ENCODE measurements around the gene IQCH.

Gene IQCH

DNA sequence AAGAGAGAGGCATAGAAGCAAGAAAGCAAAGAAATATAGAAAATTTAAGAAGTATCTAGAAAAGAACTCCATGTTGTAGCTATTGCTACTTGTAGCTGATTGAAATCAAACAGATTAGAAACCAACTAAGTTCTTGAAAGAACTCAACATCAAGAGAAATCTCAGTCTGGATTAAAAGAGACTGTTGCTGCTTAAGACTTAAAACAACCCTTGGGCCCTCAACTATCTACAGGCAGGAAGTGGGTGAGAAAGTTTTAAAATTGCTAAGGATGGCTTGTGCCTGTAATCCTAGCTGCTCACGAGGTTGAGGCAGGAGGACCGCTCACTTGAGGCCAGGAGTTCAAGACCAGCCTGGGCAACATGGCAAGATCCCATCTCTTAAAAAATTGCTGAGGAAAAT is 227.1 kb downstream of the IQCH start:
- DNase-seq (ENCODE audit: low read depth in 2 of 3, low spot score in 2 of 3) = no peak

DNA sequence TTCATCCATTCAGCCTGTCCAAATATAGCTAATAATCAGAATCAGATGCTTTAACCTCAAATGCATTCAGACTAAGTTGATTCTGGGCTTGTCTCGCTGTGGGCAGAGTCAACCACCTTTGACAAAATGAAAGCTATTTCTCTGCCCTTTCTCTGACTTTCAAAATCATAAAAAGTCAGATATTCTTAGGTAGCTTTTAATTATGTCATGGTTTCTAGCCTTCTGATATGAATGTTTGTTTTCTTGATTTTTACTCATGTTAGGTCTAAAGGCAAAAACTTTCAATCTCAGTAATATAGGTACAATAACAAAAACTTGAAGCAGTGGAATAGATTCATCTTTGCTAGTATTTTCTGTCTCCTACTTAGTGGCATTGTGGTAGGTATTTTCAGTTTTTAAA is 241.0 kb downstream of the IQCH start:
- no peak for DNase-seq (ENCODE audit: low read depth in 2 of 3, low spot score in 2 of 3)

DNA sequence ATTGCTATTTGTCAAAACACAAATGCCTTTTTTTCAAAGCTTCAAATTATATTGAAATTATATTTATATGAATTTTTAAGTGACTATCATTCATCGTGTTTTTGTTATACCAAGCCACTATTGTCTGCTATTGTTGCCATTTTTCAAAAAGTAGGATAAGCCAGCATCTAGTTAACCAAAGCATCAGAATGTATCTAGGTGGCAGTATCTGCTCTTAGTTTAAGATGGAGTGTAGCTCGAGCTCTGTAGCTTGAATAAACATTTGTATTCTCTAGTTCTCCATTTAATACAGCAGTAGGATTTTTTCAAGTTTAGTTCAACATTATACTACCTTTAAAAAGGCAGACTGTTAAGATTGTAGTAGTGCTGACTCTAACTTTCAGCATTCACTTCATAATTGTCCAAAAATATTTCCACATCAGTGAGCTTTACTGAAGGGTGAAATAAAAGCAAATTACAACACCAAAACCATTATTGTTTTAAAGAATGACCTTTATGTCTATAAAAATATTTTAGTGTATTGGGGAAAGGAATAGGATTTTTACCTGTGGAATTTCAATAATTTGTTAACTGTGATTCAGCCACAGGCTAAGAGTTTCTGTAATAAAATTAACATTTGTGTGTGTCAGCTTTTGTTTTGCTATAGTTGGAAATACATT is 246.7 kb downstream of the IQCH start:
- DNase-seq (ENCODE audit: low read depth in 2 of 3, low spot score in 2 of 3) = no peak

DNA sequence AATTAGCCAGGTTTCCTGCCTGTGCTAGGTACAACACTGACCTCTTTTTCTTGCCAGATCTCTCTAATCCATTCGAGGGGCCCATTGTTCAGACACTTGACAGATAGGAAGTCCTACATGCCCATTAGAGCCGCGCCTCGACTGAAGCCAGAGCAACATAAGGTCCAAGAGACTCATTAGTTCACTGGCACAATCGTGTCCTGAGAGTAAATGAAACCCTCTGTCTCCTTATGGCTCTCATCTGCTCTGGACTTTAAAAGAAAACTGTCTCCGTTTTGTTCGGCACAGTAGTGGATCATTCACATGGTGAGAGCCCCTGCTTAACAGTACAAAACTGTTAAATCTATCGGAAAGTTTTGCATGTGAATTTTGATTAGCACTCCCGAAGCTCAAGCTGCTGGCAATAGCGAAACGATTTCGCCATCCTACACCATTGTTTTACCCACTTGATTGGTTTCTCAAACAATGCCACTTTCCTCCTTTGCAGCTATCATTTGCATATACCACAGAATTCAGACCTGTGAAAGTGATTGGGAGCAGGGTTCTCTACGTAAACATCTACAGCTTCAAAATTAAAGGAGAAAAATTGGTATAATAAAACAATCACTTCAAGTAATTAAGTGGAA is 247.4 kb downstream of the IQCH start:
- no peak for DNase-seq (ENCODE audit: low read depth in 2 of 3, low spot score in 2 of 3)

DNA sequence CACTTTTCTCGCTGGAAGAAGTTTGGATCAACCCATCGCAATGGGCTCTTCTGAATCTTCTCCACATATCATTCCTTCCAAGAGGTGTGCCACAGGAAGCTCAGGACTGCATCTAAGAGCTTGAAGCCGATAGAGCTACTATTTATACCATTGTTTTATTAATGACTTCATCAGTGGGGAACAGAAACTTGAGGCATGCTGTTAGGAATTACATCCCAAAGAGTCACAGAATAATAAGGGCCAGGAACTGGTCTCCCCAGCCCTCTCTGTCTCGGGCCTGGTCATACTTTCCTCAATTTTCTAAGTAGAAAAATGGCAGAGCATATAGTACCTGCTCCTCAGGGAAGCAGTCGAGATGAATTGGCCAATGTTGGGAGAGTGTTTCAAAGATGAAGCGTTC is 249.5 kb downstream of the IQCH start:
- DNase-seq (ENCODE audit: low read depth in 2 of 3, low spot score in 2 of 3) = no peak

DNA sequence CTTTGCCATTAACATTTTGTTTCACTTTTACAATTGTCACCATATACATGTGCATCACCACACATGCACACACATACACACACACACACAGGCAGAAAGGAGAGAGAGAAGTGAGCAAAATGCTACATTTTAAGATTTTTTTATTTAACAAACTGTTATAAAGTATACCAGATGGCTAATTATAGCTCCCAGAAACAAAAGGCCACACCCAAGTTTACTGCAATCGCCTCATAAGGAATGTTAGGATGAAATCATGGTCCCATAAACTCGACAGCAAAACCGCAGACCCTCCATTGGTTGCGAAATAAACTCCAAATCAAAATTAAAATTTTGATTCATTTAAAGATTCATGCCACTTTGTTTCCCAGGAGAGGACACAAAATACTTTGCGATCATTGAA is 250.2 kb downstream of the IQCH start:
- no peak for DNase-seq (ENCODE audit: low read depth in 2 of 3, low spot score in 2 of 3)

DNA sequence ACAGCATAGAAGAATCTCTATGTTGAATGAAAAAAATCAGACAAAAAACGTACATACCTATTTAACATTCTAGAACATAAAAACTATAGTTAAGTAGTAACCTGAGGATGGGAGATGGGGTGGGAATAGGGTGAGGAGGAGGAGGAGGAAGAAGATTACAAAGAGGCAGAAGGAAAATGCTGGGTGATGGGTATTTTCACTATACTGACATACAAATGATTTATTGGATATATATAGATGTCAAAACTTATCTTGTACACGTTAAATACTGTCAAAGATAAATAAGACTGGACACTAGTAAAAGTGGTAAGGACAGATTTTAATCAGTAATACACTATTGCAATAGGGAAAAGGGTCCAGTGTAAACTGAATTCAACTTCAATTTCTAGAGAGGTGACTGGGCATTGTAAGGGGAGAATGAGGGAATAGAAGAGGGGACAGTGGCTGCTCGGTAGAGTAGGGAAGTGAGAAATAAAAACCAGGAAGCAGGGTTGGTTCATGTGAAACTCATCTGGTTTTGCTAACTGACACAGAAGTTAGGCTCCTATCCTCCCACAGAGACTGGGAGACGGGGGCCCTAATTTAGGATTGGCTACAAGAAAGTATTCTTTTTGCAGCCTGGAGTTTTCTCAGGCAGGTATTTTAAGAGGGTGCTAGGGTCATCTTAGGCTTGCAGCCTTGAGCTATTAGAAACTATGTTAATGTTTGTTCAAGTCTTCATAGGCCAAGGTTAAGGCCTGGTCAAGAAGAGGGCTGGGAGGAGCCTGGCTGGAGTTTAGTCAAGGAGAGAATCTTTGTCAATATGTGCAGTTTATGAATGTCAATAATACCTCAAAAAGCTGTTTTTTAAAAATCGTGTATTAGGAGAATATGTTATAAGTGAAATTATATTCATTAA is 251.3 kb downstream of the IQCH start:
- no peak for DNase-seq (ENCODE audit: low read depth in 2 of 3, low spot score in 2 of 3)

DNA sequence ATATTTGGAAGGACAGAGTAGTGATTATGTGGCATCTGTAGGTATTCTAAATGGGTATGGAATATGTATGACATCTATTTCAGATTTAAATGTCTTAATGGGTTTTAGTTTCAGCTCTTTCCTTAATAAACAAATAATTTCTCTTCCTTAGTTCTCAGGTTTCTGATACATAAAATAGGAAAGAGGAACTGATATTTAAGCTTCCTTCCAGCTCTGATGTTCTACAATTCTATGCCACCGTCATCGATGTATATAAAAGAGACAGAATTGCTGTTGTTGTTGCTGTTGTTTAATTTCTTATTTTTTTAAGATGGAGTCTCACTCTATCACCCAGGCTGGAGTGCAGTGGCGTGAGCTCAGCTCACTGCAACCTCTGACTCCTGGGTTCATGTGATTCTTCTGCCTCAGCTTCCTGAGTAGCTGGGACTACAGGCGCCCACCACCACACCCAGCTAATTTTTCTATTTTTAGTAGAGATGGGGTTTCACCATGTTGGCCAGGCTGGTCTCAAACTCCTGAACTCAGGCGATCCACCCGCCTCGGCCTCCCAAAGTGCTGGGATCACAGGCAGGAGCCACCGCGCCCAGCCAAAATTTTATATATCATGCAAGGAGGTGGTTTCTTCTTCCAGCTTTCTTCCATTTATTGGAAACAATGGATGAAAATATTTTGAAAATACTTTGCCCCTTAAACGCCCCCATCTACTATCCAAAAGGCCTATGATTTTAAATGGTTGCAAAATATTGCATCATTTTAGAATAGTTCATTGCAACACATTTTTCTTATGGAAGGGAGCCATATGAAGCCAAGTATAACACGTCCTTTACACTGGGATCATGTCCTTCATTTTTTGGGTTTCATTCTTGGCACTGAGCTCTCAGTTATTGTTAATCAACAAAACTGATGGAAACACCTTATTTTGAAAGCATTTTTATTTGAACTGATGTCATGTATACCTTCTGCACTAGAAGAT is 252.5 kb downstream of the IQCH start:
- DNase-seq (ENCODE audit: low read depth in 2 of 3, low spot score in 2 of 3) = no peak

DNA sequence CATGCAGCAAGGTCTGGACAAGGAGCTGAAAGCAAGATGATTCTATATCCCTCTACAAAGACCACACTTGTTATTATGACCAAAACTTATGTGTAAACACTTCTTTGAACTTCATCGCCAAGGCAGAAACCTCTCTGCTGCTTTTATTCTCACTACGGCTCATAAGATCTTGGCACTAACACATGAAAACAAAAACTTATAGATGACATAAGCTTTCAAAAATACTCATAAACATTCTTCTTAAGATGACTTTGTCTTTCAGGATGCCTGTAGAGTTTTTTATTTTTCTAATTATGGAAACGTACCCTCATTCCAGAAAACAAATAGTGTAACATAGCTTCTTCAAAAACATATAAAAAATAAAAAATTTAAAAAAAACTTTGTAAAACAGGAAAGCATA is 253.8 kb downstream of the IQCH start:
- no peak for DNase-seq (ENCODE audit: low read depth in 2 of 3, low spot score in 2 of 3)

DNA sequence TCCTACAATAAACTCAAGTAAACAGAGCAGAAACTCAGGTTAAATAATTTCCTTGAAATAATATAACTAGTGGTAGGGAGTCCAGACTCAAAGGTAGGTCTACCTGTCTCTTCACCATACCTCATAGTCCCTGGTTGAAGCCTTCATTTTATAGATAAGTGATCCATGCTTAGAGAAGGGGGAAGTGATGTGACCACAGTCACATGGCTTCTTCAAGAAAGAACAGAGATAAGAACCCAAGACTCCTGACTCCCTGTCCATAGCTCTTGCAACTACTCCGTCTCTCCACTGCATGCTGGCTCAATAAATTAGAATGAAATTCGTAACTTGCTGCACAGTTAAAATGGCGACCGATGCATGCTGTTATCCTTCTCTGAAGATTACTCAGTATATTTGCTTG is 255.3 kb downstream of the IQCH start:
- DNase-seq (ENCODE audit: low read depth in 2 of 3, low spot score in 2 of 3) = no peak

DNA sequence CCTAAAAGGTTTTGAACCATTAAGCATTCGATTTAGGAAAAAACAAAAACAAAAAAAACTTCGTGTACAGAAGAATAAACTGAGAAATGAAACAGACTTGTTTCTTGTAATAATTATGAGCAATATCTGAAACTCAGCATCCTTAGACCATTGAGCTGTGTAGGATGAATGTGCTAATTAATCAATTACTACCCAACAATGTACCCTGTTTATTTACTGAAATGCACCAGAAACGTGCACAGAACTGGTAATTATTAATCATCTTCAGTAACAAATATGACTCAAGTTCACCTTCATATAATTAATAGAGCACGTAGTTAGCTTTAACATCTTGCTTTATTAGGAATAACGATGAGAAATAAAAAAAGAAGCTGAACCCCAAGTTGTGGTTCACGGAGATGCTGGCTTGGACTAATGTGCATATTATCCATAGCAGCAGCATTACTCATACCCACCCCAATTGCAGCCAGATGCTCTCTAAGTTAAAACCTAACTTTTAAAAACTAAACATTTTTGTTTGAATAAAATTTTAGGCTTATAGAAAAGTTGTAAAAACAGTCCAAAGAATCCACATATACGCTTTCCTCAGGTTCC is 256.1 kb downstream of the IQCH start:
- no peak for DNase-seq (ENCODE audit: low read depth in 2 of 3, low spot score in 2 of 3)

DNA sequence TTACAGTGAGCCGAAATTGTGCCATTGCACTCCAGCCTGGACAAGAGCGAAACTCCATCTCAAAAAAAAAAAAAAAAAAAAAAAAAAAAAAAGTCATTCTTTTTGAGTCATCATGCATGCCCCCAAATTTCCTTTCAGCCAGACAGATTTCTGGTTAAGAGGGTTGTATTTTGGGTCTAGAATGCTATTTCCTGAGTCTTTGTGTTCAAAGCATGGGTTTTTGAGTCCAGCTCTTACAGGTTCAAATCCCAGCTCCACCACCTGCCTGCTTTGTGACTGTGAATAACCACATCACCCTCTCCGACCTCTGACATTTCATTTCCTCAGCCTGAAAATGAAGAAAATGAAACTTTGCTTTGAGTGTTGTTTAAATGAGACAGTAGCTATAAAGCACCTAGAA is 257.0 kb downstream of the IQCH start:
- DNase-seq (ENCODE audit: low read depth in 2 of 3, low spot score in 2 of 3) = no peak

DNA sequence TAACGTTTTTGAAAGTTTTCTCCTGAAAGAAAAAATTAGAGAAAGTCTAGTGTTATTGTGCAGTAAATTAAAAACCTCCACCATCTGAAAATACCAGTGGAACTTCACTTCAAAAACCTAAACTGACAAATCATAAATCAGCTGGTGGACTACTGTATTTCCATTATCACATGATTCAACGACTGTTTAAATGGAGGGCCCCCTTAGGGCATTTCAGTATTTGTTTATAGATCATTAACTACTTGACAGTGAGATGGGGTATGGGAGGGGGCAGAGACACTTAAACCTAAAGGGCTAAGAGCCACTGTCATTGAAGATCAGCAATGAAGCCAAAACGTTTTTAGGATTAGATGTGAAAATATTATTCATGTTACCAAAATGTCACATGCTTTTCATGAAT is 257.6 kb downstream of the IQCH start:
- no peak for DNase-seq (ENCODE audit: low read depth in 2 of 3, low spot score in 2 of 3)

DNA sequence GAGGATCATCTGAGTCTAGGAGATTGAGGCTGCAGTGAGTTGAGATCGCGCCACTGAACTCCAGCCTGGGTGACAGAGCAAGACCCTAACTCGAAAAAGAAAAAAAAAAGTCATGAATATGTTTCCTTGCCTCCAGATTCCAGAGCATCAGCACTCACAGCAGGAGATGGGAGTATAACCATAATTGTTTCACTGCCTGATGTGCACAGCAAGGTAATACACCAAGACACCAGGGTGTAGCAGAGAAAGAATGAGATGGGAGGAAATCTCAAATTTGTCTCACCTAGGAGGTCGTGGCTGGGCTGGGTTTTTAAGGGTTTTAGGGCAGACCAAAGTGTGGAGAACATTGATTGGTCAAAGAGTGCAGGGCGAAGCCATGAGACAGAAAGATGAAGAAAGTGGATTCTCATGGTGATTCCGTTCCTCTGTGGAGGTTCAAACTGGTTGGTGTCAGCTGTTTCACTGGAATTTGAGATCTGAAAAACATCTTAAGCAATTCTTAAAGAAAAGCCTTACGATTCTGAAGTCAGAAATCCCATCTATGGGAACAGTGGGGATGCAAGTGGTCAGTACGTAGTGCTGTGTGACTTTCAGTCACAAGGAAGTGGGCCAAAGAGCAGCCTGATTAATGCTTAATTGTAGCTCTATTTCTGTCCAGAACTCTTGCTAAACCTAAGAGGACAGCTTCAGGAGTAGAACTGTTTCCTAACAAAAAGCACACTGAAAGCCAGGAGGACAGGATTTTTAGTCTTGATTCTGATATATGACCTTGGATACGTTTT is 258.5 kb downstream of the IQCH start:
- no peak for DNase-seq (ENCODE audit: low read depth in 2 of 3, low spot score in 2 of 3)

DNA sequence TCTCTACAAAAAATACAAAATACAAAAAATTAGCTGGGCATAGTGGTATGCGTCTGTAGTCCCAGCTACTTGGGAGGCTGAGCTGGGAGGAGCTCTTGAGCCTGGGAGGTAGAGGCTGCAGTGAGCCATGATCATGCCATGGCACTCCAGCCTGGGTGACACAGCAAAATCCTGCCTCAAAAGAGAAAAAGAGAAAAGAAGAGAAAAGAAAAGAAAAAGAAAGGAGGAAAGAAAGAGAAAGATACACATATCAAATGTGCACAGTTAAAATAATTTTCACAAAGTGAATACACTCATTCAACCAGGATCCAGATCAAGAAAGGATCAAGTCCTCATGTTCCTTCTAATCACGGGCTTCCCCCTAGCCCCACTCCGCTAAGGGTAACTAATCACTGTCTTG is 260.5 kb downstream of the IQCH start:
- no peak for DNase-seq (ENCODE audit: low read depth in 2 of 3, low spot score in 2 of 3)

DNA sequence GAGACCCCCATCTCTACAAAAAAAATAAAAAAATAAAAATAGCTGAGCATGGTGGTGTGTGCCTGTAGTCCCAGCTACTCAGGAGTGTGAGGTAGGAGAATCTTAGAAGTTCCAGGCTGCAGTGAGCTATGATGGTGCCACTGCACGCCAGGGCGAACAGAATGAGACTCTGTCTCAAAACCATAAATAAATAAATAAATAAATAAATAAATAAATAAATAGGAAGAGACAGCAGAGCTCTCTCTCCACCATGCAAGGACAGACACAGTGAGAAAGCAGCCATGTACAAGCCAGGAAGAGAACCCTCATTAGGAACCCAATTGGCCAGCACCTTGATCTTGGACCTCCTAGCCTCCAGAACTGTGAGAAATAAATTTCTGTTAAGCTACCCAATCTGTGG is 261.0 kb downstream of the IQCH start:
- no peak for DNase-seq (ENCODE audit: low read depth in 2 of 3, low spot score in 2 of 3)

DNA sequence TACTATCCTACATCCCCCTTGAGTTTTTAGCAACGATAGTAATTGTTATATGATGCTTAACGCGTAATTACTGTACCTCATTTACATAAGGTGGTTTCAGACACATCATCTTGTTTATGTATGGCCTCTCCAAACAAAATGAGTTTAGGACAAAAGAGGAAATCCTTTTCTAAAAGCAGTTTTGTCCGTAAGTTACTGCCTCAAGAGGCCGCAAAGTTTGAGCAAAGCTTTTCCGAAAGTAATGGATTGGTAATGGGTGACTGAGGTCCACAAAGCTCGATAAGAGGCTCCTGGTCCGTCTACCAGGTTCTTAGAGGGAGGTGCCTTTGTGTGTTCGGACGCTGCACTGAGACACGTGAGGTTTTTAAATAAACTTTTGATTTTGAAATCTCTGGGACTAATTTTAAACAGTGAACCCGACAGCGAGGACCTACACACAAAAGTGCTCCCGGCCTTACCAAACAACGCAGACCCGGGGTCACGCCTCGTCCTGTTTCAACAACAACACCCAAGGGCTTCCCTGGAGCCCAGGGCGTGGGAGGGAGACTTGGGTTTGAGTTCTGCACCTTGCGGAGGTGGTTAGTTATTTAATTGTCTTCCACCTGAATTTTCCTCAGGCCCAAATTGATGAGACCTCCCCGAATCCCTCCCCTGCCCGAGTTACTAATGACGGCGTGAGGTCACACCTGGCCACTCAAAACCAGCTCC is 265.9 kb downstream of the IQCH start:
- DNase-seq (ENCODE audit: low read depth in 2 of 3, low spot score in 2 of 3) = peak in 1 of 3 experiments; percentile 58

DNA sequence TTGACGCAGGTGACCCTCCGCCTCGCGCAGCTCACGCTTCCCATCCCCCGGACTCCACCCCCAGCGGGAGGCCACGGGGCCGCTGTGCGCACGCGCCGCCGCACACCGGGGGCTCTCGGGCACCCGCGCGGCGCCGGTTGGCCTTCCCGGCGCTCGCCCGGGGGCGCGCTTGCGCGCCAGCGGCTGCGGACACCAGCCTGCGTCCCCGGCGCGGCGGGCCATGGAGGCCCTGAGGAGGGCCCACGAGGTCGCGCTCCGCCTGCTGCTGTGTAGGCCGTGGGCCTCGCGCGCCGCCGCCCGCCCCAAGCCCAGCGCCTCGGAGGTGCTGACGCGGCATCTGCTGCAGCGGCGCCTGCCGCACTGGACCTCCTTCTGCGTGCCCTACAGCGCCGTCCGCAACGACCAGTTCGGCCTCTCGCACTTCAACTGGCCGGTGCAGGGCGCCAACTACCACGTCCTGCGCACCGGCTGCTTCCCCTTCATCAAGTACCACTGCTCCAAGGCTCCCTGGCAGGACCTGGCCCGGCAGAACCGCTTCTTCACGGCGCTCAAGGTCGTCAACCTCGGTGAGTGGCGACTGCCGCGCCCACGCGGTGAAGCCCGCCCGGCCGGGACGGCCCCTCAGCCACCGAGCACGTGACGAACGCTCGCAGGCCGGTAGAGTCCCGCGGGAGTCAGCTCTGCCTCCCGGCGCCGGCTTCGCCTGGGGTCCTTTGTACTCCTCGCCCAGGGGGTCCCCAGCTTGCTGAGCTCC is 266.6 kb downstream of the IQCH start, which contains the start of gene C15orf61:
Gene C15orf61 (plus strand): TSS at position 103 of the 754 bp plus-strand sequence. CDS start 118 bp downstream, at position 221.
- peak; percentile 55 to 77 (median 67) for DNase-seq (ENCODE audit: low read depth in 2 of 3, low spot score in 2 of 3)
